ENCODE data around the gene CCDC30.

DNA sequence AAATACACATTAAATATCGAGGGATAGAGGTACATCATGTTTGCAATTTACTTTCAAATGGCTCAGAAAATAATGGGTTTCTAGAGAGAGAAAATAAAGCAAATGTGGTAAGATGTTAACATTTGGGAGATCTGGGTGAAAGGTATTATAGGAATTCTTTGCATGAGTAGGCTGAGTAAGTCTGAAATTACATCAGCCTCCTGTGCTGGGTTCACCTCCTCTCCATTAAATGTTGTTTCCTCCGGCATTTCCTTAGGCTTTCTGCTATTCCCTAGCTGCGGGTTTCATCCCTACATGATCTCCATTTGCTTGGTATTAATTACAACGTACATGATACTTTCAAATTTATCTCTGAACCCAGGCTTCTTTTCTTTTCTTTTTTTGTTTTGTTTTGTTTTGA lies 38.9 kb upstream of the CCDC30 start:
- TF ChIP-seq, protein P1, sequence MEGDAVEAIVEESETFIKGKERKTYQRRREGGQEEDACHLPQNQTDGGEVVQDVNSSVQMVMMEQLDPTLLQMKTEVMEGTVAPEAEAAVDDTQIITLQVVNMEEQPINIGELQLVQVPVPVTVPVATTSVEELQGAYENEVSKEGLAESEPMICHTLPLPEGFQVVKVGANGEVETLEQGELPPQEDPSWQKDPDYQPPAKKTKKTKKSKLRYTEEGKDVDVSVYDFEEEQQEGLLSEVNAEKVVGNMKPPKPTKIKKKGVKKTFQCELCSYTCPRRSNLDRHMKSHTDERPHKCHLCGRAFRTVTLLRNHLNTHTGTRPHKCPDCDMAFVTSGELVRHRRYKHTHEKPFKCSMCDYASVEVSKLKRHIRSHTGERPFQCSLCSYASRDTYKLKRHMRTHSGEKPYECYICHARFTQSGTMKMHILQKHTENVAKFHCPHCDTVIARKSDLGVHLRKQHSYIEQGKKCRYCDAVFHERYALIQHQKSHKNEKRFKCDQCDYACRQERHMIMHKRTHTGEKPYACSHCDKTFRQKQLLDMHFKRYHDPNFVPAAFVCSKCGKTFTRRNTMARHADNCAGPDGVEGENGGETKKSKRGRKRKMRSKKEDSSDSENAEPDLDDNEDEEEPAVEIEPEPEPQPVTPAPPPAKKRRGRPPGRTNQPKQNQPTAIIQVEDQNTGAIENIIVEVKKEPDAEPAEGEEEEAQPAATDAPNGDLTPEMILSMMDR (IDR thresholded peaks at IDR 0.05), result no peak
- TF ChIP-seq EP300 (IDR thresholded peaks at IDR 0.05) (no peak), POLR2A (IDR thresholded peaks at IDR 0.05; ENCODE audit: low read depth) (no peak), POLR2AphosphoS5 (IDR thresholded peaks at IDR 0.05) (no peak)

Data from esophagus muscularis mucosa (tissue), 4 donors.